Measurements from ENCODE around the gene COL4A2. TPM values are rescaled to one million over a fixed set of nuclear protein-coding genes. Genes with fewer than 3 reads are reported as not detected.
A peak's percentile ranks its signal among the peaks of the same experiment; 100 is the strongest.

Gene COL4A2
- total RNA-seq, 4 donors from 2014 or later, result 419 to 931 (median 555) TPM

GRCh38 chr13:110326263-110326904 lies 19.3 kb downstream of the COL4A2 start:
- Histone ChIP-seq H3K27ac (replicated peaks in 1 of 4) (peak overlapping the region; percentile 79 to 98 (median 92)), H3K9me3 (no peaks in the 10 kb centered on the region), H3K27me3 (no peaks in the 10 kb centered on the region), H3K36me3 (peaks cover 0 to 29% (median 0%) of the 10 kb centered on the region in 4 donors), H3K4me3 (no peak overlapping the region), H3K4me1 (peaks cover 81 to 100% (median 98%) of the 10 kb centered on the region in 4 donors)
- no peak for DNase-seq (ENCODE audit: extremely low spot score)
- intact Hi-C loops (cut with DNase I), result no loop called here
- 79% methylated on average over 9 of the region's 12 CpGs for WGBS
- TF ChIP-seq EP300 (IDR thresholded peaks at IDR 0.05) (no peak), POLR2AphosphoS5 (IDR thresholded peaks at IDR 0.05) (no peak), POLR2A (IDR thresholded peaks at IDR 0.05; ENCODE audit: low read depth) (no peak), CTCF (IDR thresholded peaks at IDR 0.05) (no peak)

DNA sequence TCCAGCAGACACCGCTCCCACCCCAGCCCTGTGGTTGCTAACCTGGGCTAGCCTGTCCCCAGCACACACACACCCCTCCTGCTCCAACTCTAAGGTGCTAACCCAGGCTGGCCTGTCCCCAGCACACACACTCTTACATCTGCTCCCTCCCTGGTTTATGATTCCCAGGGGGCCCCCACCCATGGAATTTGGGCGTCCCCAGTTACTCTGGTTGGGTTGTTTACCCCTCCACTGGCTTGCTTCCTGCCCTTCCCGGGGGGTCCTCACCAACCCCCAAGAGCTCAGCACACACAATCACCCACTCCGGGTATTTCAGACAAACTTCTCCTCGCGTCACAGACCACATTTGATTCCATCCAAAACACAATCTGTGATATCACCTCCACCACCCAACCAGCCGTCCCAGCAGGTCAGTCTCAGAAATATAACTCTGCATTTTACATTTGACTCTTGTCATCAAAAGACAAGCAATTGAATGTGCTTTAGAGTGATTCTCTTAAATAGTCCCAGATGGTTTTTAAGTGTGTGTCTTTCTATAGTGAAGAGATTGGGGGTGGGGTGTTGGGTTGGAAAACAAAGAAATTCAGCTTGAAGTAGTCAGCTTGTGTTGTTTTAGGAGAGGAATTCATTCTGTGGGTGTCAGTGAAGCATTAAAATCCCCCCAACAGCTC lies 20.1 kb downstream of the COL4A2 start:
- 45% methylated on average over 7 of the region's 7 CpGs for WGBS
- H3K27ac ChIP-seq (replicated peaks in 1 of 4), result peak overlapping the region; percentile 79 to 98 (median 92)
- no peak overlapping the region for H3K4me3 ChIP-seq
- H3K36me3 ChIP-seq, result peaks cover 0 to 35% (median 0%) of the 10 kb centered on the region in 4 donors
- intact Hi-C loops (cut with DNase I), result no loop called here
- no peaks in the 10 kb centered on the region for H3K27me3 ChIP-seq
- H3K9me3 ChIP-seq, result no peaks in the 10 kb centered on the region
- TF ChIP-seq POLR2AphosphoS5 (IDR thresholded peaks at IDR 0.05) (no peak), POLR2A (IDR thresholded peaks at IDR 0.05; ENCODE audit: low read depth) (no peak), CTCF (IDR thresholded peaks at IDR 0.05) (no peak), EP300 (IDR thresholded peaks at IDR 0.05) (no peak)
- H3K4me1 ChIP-seq, result peaks cover 75 to 100% (median 97%) of the 10 kb centered on the region in 4 donors
- DNase-seq (ENCODE audit: extremely low spot score), result no peak

- Histone ChIP-seq H3K4me3 (no peak overlapping the region), H3K27me3 (no peaks in the 10 kb centered on the region), H3K9me3 (no peaks in the 10 kb centered on the region), H3K4me1 (peaks cover 70 to 100% (median 97%) of the 10 kb centered on the region in 4 donors), H3K27ac (replicated peaks in 1 of 4) (peak overlapping the region; percentile 80 to 98 (median 92)), H3K36me3 (peaks cover 0 to 43% (median 0%) of the 10 kb centered on the region in 4 donors)
- TF ChIP-seq POLR2AphosphoS5 (IDR thresholded peaks at IDR 0.05) (peak in 1 of 2 donors; percentile 7), CTCF (IDR thresholded peaks at IDR 0.05) (no peak), POLR2A (IDR thresholded peaks at IDR 0.05; ENCODE audit: low read depth) (no peak), EP300 (IDR thresholded peaks at IDR 0.05) (no peak)
- intact Hi-C loops (cut with DNase I), result no loop called here
- DNase-seq (ENCODE audit: extremely low spot score), result no peak
- WGBS, result 87% methylated on average over 10 of the region's 10 CpGs
These were observed 21.5 kb downstream of the COL4A2 start for GRCh38 chr13:110328573-110328972.

- peak overlapping the region; percentile 80 to 98 (median 92) for H3K27ac ChIP-seq (replicated peaks in 1 of 4)
- H3K9me3 ChIP-seq, result no peaks in the 10 kb centered on the region
- intact Hi-C loops (cut with DNase I), result no loop called here
- no peak for DNase-seq (ENCODE audit: extremely low spot score)
- no peak overlapping the region for H3K4me3 ChIP-seq
- no peak for TF ChIP-seq POLR2A (IDR thresholded peaks at IDR 0.05; ENCODE audit: low read depth)
- no peak for TF ChIP-seq EP300 (IDR thresholded peaks at IDR 0.05)
- TF ChIP-seq POLR2AphosphoS5 (IDR thresholded peaks at IDR 0.05), result no peak
- no peak for TF ChIP-seq CTCF (IDR thresholded peaks at IDR 0.05)
- H3K36me3 ChIP-seq, result peaks cover 0 to 46% (median 0%) of the 10 kb centered on the region in 4 donors
- 73% methylated on average over 6 of the region's 6 CpGs for WGBS
- peaks cover 69 to 100% (median 97%) of the 10 kb centered on the region in 4 donors for H3K4me1 ChIP-seq
- H3K27me3 ChIP-seq, result no peaks in the 10 kb centered on the region
These were observed 22.2 kb downstream of the COL4A2 start for GRCh38 chr13:110329258-110329657.

Data from esophagus muscularis mucosa (tissue), 4 donors.